Measurements from ENCODE around the gene FGD4.
A peak's percentile ranks its signal among the peaks of the same experiment; 100 is the strongest.

FGD4 gene

GRCh38 chr12:32568228-32568627, 168.9 kb downstream of the FGD4 start:
- ATAC-seq = peak; percentile 94
- no peak for TF ChIP-seq SNAI2 (CRISPR knock-in tag; IDR thresholded peaks at IDR 0.05)
- peak; percentile 53 for TF ChIP-seq ISL1 (CRISPR knock-in tag; IDR thresholded peaks at IDR 0.05)

- TF ChIP-seq ISL1 (CRISPR knock-in tag; IDR thresholded peaks at IDR 0.05) (no peak), OSR1 (CRISPR knock-in tag; IDR thresholded peaks at IDR 0.05) (no peak), PPARA (CRISPR knock-in tag; IDR thresholded peaks at IDR 0.05; ENCODE audit: borderline replicate concordance) (no peak), ZFP30 (CRISPR knock-in tag; IDR thresholded peaks at IDR 0.05) (no peak), CREB5 (CRISPR knock-in tag; IDR thresholded peaks at IDR 0.05; ENCODE audit: low read depth) (no peak), BACH2 (CRISPR knock-in tag; IDR thresholded peaks at IDR 0.05; ENCODE audit: borderline replicate concordance) (no peak)
- TF ChIP-seq, protein P1, sequence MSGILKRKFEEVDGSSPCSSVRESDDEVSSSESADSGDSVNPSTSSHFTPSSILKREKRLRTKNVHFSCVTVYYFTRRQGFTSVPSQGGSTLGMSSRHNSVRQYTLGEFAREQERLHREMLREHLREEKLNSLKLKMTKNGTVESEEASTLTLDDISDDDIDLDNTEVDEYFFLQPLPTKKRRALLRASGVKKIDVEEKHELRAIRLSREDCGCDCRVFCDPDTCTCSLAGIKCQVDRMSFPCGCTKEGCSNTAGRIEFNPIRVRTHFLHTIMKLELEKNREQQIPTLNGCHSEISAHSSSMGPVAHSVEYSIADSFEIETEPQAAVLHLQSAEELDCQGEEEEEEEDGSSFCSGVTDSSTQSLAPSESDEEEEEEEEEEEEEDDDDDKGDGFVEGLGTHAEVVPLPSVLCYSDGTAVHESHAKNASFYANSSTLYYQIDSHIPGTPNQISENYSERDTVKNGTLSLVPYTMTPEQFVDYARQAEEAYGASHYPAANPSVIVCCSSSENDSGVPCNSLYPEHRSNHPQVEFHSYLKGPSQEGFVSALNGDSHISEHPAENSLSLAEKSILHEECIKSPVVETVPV (CRISPR knock-in tag; IDR thresholded peaks at IDR 0.05) = no peak
- peak; percentile 13; the same call in 1 of the 3 replicates for ATAC-seq
Measured at GRCh38 chr12:32569259-32569658, 169.9 kb downstream of the FGD4 start.

- ATAC-seq = no peak
- TF ChIP-seq OSR1 (CRISPR knock-in tag; IDR thresholded peaks at IDR 0.05) (no peak), ZNF565 (CRISPR knock-in tag; conservative IDR thresholded peaks at IDR 0.05; ENCODE audit: low read depth) (no peak), ESRRG (CRISPR knock-in tag; IDR thresholded peaks at IDR 0.05) (no peak), ZFP3 (CRISPR knock-in tag; IDR thresholded peaks at IDR 0.05) (no peak), GLIS3 (CRISPR knock-in tag; IDR thresholded peaks at IDR 0.05) (no peak), ZNF8 (CRISPR knock-in tag; IDR thresholded peaks at IDR 0.05) (no peak), RARB (CRISPR knock-in tag; IDR thresholded peaks at IDR 0.05) (no peak), ZFP30 (CRISPR knock-in tag; IDR thresholded peaks at IDR 0.05) (no peak), BACH2 (CRISPR knock-in tag; IDR thresholded peaks at IDR 0.05; ENCODE audit: borderline replicate concordance) (no peak), ISL1 (CRISPR knock-in tag; IDR thresholded peaks at IDR 0.05) (no peak), TCF4 (CRISPR knock-in tag; IDR thresholded peaks at IDR 0.05; ENCODE audit: borderline replicate concordance) (no peak), TSHZ2 (CRISPR knock-in tag; IDR thresholded peaks at IDR 0.05) (no peak), CSDC2 (CRISPR knock-in tag; IDR thresholded peaks at IDR 0.05) (no peak), ZNF70 (CRISPR knock-in tag; IDR thresholded peaks at IDR 0.05) (no peak), CREB5 (CRISPR knock-in tag; IDR thresholded peaks at IDR 0.05; ENCODE audit: low read depth) (no peak), PPARA (CRISPR knock-in tag; IDR thresholded peaks at IDR 0.05; ENCODE audit: borderline replicate concordance) (no peak)
- TF ChIP-seq, protein P1 (CRISPR knock-in tag; IDR thresholded peaks at IDR 0.05) = no peak
- TF ChIP-seq, protein P2, sequence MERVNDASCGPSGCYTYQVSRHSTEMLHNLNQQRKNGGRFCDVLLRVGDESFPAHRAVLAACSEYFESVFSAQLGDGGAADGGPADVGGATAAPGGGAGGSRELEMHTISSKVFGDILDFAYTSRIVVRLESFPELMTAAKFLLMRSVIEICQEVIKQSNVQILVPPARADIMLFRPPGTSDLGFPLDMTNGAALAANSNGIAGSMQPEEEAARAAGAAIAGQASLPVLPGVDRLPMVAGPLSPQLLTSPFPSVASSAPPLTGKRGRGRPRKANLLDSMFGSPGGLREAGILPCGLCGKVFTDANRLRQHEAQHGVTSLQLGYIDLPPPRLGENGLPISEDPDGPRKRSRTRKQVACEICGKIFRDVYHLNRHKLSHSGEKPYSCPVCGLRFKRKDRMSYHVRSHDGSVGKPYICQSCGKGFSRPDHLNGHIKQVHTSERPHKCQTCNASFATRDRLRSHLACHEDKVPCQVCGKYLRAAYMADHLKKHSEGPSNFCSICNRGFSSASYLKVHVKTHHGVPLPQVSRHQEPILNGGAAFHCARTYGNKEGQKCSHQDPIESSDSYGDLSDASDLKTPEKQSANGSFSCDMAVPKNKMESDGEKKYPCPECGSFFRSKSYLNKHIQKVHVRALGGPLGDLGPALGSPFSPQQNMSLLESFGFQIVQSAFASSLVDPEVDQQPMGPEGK (CRISPR knock-in tag; IDR thresholded peaks at IDR 0.05; ENCODE audit: borderline replicate concordance) = no peak
- TF ChIP-seq, protein P3, sequence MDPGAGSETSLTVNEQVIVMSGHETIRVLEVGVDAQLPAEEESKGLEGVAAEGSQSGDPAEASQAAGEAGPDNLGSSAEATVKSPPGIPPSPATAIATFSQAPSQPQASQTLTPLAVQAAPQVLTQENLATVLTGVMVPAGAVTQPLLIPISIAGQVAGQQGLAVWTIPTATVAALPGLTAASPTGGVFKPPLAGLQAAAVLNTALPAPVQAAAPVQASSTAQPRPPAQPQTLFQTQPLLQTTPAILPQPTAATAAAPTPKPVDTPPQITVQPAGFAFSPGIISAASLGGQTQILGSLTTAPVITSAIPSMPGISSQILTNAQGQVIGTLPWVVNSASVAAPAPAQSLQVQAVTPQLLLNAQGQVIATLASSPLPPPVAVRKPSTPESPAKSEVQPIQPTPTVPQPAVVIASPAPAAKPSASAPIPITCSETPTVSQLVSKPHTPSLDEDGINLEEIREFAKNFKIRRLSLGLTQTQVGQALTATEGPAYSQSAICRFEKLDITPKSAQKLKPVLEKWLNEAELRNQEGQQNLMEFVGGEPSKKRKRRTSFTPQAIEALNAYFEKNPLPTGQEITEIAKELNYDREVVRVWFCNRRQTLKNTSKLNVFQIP (CRISPR knock-in tag; IDR thresholded peaks at IDR 0.05; ENCODE audit: borderline replicate concordance, low read depth) = no peak
Measured at GRCh38 chr12:32574585-32574984, 175.2 kb downstream of the FGD4 start.

Data from SK-N-SH treated with all-trans-retinoic acid at 6 μM for 48 hours (cell line).